Measurements from ENCODE around the gene ZNF18. TPM values are rescaled to one million over a fixed set of nuclear protein-coding genes. Genes with fewer than 3 reads are reported as not detected.

ZNF18 gene
- polyA plus RNA-seq, 3 donors = 4.0 to 8.9 (median 5.4) TPM

DNA sequence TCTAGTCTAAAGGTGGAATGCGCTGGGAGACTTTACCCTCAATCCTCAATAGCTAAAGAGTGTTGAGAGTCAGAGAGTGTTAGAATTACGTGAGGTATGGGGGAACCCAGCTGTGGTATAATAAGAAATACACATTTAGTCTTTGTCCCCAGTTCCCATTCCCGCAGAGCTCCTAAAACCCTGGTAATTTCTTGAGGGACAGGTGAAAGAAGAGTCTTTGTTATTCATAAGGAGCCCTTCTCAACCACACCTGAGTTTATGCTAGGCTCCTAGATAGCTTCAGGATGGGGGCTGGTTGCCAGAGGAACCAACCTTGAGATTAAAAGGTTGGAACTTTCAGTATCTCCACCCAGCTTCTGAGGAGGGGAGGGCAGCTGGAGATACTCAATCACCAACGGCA lies 5.8 kb downstream of the ZNF18 start:
- Mint-ChIP-seq H3K27me3 (ENCODE audit: low read depth in 3 of 3) (peaks cover 0 to 1% (median 0%) of the 10 kb centered on the region in 3 donors), H3K27ac (no peak overlapping the region), H3K4me3 (no peak overlapping the region), H3K4me1 (peaks cover 8% of the 10 kb centered on the region), H3K36me3 (peaks cover 51 to 57% of the 10 kb centered on the region in 2 donors), H3K9me3 (peaks cover 0 to 2% (median 0%) of the 10 kb centered on the region in 7 donors)
- Histone ChIP-seq H3K4me2 (replicated peaks; ENCODE audit: extremely low read depth, low read length, poor library complexity, severe bottlenecking) (no peak overlapping the region), H3K27me3 (ENCODE audit: control insufficient read depth in 2 of 2, insufficient read depth in 2 of 2, low read length in 2 of 2) (no peaks in the 10 kb centered on the region), H3K4me1 (ENCODE audit: control insufficient read depth in 1 of 2, insufficient read depth in 2 of 2, low read length in 2 of 2) (peaks cover under 1 to 3% of the 10 kb centered on the region in 2 donors), H3K36me3 (replicated peaks in 1 of 2; ENCODE audit: control insufficient read depth in 1 of 2, insufficient read depth in 2 of 2, low read length in 2 of 2) (peaks cover 30 to 57% of the 10 kb centered on the region in 2 donors), H3K9me3 (replicated peaks in 1 of 2; ENCODE audit: control insufficient read depth in 1 of 2, insufficient read depth in 1 of 2, low read length in 2 of 2) (no peaks in the 10 kb centered on the region), H4K20me1 (ENCODE audit: insufficient read depth, low read length) (peaks cover 7% of the 10 kb centered on the region), H2AFZ (ENCODE audit: insufficient read depth, low read depth, low read length, poor library complexity, severe bottlenecking) (no peak overlapping the region), H3K79me2 (ENCODE audit: insufficient read depth, low read length) (peaks cover 5% of the 10 kb centered on the region), H3K27ac (ENCODE audit: low read depth in 1 of 2, low read length in 2 of 2) (no peak overlapping the region), H3K4me3 (replicated peaks in 1 of 3; ENCODE audit: low read depth in 2 of 3, low read length in 3 of 3) (no peak overlapping the region), H3K9ac (ENCODE audit: insufficient read depth, low read length, poor library complexity, severe bottlenecking) (no peak overlapping the region)
- no peak for DNase-seq
- intact Hi-C loops (cut with micrococcal nuclease) = no loop called here
- TF ChIP-seq, protein P1, sequence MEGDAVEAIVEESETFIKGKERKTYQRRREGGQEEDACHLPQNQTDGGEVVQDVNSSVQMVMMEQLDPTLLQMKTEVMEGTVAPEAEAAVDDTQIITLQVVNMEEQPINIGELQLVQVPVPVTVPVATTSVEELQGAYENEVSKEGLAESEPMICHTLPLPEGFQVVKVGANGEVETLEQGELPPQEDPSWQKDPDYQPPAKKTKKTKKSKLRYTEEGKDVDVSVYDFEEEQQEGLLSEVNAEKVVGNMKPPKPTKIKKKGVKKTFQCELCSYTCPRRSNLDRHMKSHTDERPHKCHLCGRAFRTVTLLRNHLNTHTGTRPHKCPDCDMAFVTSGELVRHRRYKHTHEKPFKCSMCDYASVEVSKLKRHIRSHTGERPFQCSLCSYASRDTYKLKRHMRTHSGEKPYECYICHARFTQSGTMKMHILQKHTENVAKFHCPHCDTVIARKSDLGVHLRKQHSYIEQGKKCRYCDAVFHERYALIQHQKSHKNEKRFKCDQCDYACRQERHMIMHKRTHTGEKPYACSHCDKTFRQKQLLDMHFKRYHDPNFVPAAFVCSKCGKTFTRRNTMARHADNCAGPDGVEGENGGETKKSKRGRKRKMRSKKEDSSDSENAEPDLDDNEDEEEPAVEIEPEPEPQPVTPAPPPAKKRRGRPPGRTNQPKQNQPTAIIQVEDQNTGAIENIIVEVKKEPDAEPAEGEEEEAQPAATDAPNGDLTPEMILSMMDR (IDR thresholded peaks at IDR 0.05) = no peak
- 0% methylated on average over 1 of the region's 4 CpGs for WGBS (ENCODE audit: insufficient coverage)

- no peak overlapping the region for H2AFZ ChIP-seq (ENCODE audit: insufficient read depth, low read depth, low read length, poor library complexity, severe bottlenecking)
- no peaks in the 10 kb centered on the region for H3K4me1 ChIP-seq (ENCODE audit: control insufficient read depth in 1 of 2, insufficient read depth in 2 of 2, low read length in 2 of 2)
- H3K36me3 ChIP-seq (replicated peaks in 1 of 2; ENCODE audit: control insufficient read depth in 1 of 2, insufficient read depth in 2 of 2, low read length in 2 of 2) = peaks cover 30 to 67% of the 10 kb centered on the region in 2 donors
- intact Hi-C loops (cut with micrococcal nuclease) = no loop called here
- TF ChIP-seq, protein P1 (IDR thresholded peaks at IDR 0.05) = no peak
- H3K9me3 Mint-ChIP-seq = peaks cover 0 to 2% (median 0%) of the 10 kb centered on the region in 7 donors
- no peaks in the 10 kb centered on the region for H3K9me3 ChIP-seq (replicated peaks in 1 of 2; ENCODE audit: control insufficient read depth in 1 of 2, insufficient read depth in 1 of 2, low read length in 2 of 2)
- no peak for DNase-seq
- peaks cover 54 to 61% of the 10 kb centered on the region in 2 donors for H3K36me3 Mint-ChIP-seq
- H3K4me3 Mint-ChIP-seq = no peak overlapping the region
- no peak overlapping the region for H3K4me2 ChIP-seq (replicated peaks; ENCODE audit: extremely low read depth, low read length, poor library complexity, severe bottlenecking)
- H3K4me1 Mint-ChIP-seq = peaks cover 5% of the 10 kb centered on the region
- peaks cover 0 to 1% (median 0%) of the 10 kb centered on the region in 3 donors for H3K27me3 Mint-ChIP-seq (ENCODE audit: low read depth in 3 of 3)
- H4K20me1 ChIP-seq (ENCODE audit: insufficient read depth, low read length) = peaks cover 8% of the 10 kb centered on the region
- no peak overlapping the region for H3K4me3 ChIP-seq (replicated peaks in 1 of 3; ENCODE audit: low read depth in 2 of 3, low read length in 3 of 3)
- H3K27ac Mint-ChIP-seq = peak overlapping the region in 1 of 7 donors; percentile 7
- H3K9ac ChIP-seq (ENCODE audit: insufficient read depth, low read length, poor library complexity, severe bottlenecking) = no peak overlapping the region
- no peaks in the 10 kb centered on the region for H3K27me3 ChIP-seq (ENCODE audit: control insufficient read depth in 2 of 2, insufficient read depth in 2 of 2, low read length in 2 of 2)
- no peak overlapping the region for H3K27ac ChIP-seq (ENCODE audit: low read depth in 1 of 2, low read length in 2 of 2)
- WGBS (ENCODE audit: insufficient coverage) = 98% methylated on average over 5 of the region's 7 CpGs
- peaks cover under 1% of the 10 kb centered on the region for H3K79me2 ChIP-seq (ENCODE audit: insufficient read depth, low read length)
Observed at GRCh38 chr17:11990363-11990983, 6.8 kb downstream of the ZNF18 start.

Measured in CD14-positive monocyte (primary cell).